Suprapubic skin (tissue), 4 donors: Measurements from ENCODE around the gene CHTF18. TPM values are rescaled to one million over a fixed set of nuclear protein-coding genes. Genes with fewer than 3 reads are reported as not detected.

ENCODE experiments used
- DNase-seq, 2 donors: peaks; one replicate each; pipeline ENCODE4 v3.0.0-alpha.2; 2019; ENCODE audit warnings: low spot score in 2 of 2
- H3K27ac ChIP-seq: fragments of 200-600 bp; sonication (generic); one replicate; pipeline ENCODE4 v1.5.1; 2019
- H3K27me3 ChIP-seq: fragments of 200-600 bp; sonication (generic); one replicate; pipeline ENCODE4 v1.5.1; 2019
- H3K36me3 ChIP-seq: fragments of 200-600 bp; sonication (generic); one replicate; pipeline ENCODE4 v1.5.1; 2019
- H3K4me1 ChIP-seq: fragments of 200-600 bp; sonication (generic); one replicate; pipeline ENCODE4 v1.5.1; 2019
- H3K4me3 ChIP-seq: fragments of 200-600 bp; sonication (generic); one replicate; pipeline ENCODE4 v1.5.1; 2019; ENCODE audit warnings: mild to moderate bottlenecking
- H3K9me3 ChIP-seq: fragments of 200-600 bp; sonication (generic); one replicate; pipeline ENCODE4 v1.5.1; 2019
- CTCF ChIP-seq, 2 donors: fragments of 200-600 bp in 1 of 2; fragments of 450-650 bp in 1 of 2; sonication (generic) in 1 of 2; IDR thresholded peaks; one replicate each; pipeline ENCODE4 v1.5.1; 2016 to 2019; ENCODE audit warnings: antibody characterized with exemption in 2 of 2, mild to moderate bottlenecking in 1 of 2, moderate library complexity in 1 of 2
- EP300 ChIP-seq: sonication (generic); formaldehyde crosslinking; IDR thresholded peaks from one replicate; pipeline ENCODE4 v1.6.1; 2017; ENCODE audit warnings: antibody characterized with exemption
- POLR2A ChIP-seq, 2 donors: fragments of 450-650 bp; IDR thresholded peaks; one replicate each; pipeline ENCODE4 v1.6.1; 2017; ENCODE audit warnings: antibody characterized with exemption in 2 of 2, mild to moderate bottlenecking in 2 of 2, moderate library complexity in 2 of 2
- POLR2AphosphoS5 ChIP-seq, 3 donors: sonication (generic); formaldehyde crosslinking; IDR thresholded peaks; one replicate each; pipeline ENCODE4 v1.6.1; 2017; ENCODE audit warnings: antibody characterized with exemption in 3 of 3
- WGBS: methylation state at CpG from one replicate; pipeline ENCODE4 v1.1.5; 2018; 5-methylcytosine and 5-hydroxymethylcytosine counted together
- total RNA-seq, 4 donors: library from RNA; depleted of rRNA; stranded (reverse); fragments of >200 nt; gene quantifications; one replicate each; pipeline ENCODE4 v1.1.0, GENCODE V29; 2016

CHTF18 gene
- total RNA-seq, 4 donors from 2014 or later = 12.6 to 22.3 (median 17.3) TPM

DNA sequence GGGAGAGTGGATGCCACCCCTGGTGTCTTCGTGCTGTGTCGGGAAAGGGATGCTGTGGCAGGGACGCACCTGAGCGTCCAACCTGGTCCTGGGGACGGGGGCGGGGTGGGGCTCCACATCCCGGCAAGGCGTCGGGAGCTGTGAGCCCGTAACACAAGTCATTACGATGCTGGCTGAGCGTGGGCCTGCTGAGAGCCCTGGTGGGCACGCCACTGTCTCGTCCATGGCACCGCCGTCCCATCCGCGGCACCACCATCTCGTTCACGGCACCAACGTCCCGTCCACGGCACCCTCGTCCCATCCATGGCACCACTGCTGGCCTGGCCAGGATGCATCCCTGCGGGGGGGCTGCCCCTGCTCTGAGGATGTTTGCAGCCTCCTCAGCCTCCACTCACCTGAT lies 36.2 kb downstream of the CHTF18 start:
- Histone ChIP-seq H3K27ac (no peak overlapping the region), H3K9me3 (no peaks in the 10 kb centered on the region), H3K27me3 (peaks cover 51% of the 10 kb centered on the region), H3K36me3 (no peaks in the 10 kb centered on the region), H3K4me1 (peaks cover 10% of the 10 kb centered on the region), H3K4me3 (no peak overlapping the region)
- TF ChIP-seq POLR2A (IDR thresholded peaks at IDR 0.05) = no peak
- TF ChIP-seq EP300 = no peak
- TF ChIP-seq CTCF (IDR thresholded peaks at IDR 0.05) = no peak
- no peak for TF ChIP-seq POLR2AphosphoS5 (IDR thresholded peaks at IDR 0.05)
- DNase-seq = no peak
- 93% methylated on average over 22 of the region's 25 CpGs for WGBS

DNA sequence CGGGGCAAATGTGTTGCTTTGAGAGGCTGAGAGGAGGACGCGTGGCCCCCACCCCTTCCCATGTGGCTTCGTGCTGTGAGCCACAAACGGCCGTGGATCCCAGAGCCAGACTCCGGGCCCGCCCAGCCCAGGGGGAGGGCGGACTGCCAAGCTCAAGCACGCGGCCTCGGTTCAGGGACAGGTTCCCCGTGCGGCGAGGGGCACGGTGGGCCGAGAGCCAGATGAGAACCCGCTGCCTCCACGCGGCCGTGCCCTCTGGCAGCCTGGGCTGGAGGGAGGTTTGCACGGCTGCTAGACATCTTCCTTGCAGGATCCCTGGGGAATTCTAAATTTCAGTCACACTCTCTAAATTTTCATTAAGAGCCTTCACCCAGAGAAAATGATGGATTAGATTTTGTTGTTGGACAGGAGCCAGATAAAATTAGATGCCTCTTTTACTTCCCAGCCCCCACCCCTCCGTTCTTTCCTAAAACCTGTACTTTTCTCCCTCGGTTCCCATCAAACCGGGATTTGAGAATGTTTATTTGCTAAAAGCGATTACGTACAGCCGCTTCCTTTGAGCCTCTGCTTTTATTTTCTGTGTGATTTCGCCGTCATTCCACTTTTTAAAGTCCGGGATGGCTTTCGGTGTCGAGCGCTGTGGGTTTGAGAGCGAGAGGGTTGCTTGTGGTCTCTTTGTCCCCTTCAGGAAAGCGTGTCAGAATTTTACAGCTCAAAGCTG lies 37.1 kb downstream of the CHTF18 start:
- 17% methylated on average over 34 of the region's 36 CpGs for WGBS
- DNase-seq = no peak

DNA sequence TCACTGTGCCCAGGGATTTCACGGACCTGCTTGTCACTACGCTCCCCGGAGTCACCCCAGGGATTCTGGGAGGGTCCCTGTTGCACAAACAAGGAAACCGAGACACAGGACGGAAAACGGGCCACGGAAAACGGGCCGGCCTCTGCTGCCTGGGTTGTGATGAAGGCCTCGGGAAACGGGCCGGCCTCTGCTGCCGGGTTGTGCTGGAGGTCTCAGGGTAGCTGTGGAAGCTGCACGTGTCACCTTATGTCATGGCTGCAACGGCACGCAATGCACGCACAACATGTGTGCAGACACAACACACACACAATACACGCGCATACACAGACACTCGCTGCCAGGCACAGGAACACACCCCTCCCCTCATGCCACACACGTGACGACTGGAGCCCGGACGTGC lies 39.1 kb downstream of the CHTF18 start:
- no peak overlapping the region for H3K4me3 ChIP-seq
- TF ChIP-seq POLR2A (IDR thresholded peaks at IDR 0.05) (no peak), EP300 (no peak), CTCF (IDR thresholded peaks at IDR 0.05) (no peak)
- peaks cover 10% of the 10 kb centered on the region for H3K4me1 ChIP-seq
- 93% methylated on average over 20 of the region's 24 CpGs for WGBS
- H3K27ac ChIP-seq = no peak overlapping the region
- no peaks in the 10 kb centered on the region for H3K36me3 ChIP-seq
- no peak for DNase-seq
- no peaks in the 10 kb centered on the region for H3K9me3 ChIP-seq
- H3K27me3 ChIP-seq = peaks cover 52% of the 10 kb centered on the region

More for the DNA sequence above, 37.1 kb downstream of the CHTF18 start:
- Histone ChIP-seq H3K4me3 (peak overlapping the region; percentile 20), H3K4me1 (peaks cover 10% of the 10 kb centered on the region), H3K9me3 (no peaks in the 10 kb centered on the region), H3K27ac (no peak overlapping the region), H3K36me3 (no peaks in the 10 kb centered on the region), H3K27me3 (peaks cover 50% of the 10 kb centered on the region)
- no peak for TF ChIP-seq POLR2A (IDR thresholded peaks at IDR 0.05)
- TF ChIP-seq EP300 = no peak
- TF ChIP-seq CTCF (IDR thresholded peaks at IDR 0.05) = no peak
- no peak for TF ChIP-seq POLR2AphosphoS5 (IDR thresholded peaks at IDR 0.05)

GRCh38 chr16:828891-829290 lies 40.5 kb downstream of the CHTF18 start:
- peaks cover 10% of the 10 kb centered on the region for H3K4me1 ChIP-seq
- DNase-seq = no peak
- H3K9me3 ChIP-seq = no peaks in the 10 kb centered on the region
- TF ChIP-seq POLR2A (IDR thresholded peaks at IDR 0.05) (no peak), EP300 (no peak), POLR2AphosphoS5 (IDR thresholded peaks at IDR 0.05) (no peak), CTCF (IDR thresholded peaks at IDR 0.05) (no peak)
- H3K36me3 ChIP-seq = no peaks in the 10 kb centered on the region
- H3K4me3 ChIP-seq = no peak overlapping the region
- 81% methylated on average over 14 of the region's 17 CpGs for WGBS
- no peak overlapping the region for H3K27ac ChIP-seq
- H3K27me3 ChIP-seq = peaks cover 54% of the 10 kb centered on the region

DNA sequence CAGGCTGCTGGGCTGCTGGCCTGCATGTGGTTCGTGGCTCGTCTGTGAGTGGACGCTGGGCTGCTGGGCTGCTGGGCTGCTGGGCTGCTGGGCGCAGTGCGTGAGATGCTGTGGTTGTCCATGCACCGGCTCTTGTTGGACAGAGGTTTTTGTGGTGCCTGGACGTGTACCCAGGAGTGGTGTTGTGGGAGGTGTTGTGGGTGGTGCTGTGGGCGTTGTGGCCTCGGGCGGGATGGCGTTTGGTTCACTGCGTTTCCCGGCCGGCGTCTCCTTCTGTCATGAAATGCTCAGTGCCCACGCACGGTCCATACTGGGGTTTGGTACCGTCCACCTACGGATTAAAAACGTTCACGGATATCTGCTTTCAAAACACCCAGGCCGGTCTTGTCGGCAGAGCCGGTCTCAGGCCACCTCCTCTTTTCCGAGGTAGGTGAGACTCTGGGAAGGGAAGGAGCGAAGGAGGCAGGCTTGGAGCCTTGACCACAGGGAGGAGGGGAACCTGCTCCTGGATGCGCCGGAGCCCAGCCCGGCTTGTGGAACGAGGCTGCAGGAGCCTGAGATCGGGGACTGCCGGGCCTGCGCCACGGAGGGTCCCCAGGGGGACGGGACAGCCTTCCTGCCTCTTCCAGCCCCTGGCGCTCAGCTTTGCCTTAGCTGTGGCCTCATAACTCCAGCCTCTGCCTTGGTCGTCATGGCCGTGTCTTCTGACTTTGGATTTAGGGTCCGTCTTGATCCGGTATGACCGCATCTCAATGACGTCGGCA lies 41.9 kb downstream of the CHTF18 start:
- TF ChIP-seq POLR2A (IDR thresholded peaks at IDR 0.05) (no peak), EP300 (no peak), CTCF (IDR thresholded peaks at IDR 0.05) (no peak), POLR2AphosphoS5 (IDR thresholded peaks at IDR 0.05) (no peak)
- WGBS = 86% methylated on average over 42 of the region's 43 CpGs

More for the DNA sequence above, 41.9 kb downstream of the CHTF18 start:
- Histone ChIP-seq H3K9me3 (no peaks in the 10 kb centered on the region), H3K4me3 (no peak overlapping the region), H3K27ac (no peak overlapping the region), H3K27me3 (peaks cover 46% of the 10 kb centered on the region), H3K36me3 (no peaks in the 10 kb centered on the region), H3K4me1 (peaks cover 6% of the 10 kb centered on the region)
- DNase-seq = no peak
